Posterior vena cava (tissue), 2 donors: ENCODE results near the gene TAF6L. TPM values are rescaled to one million over a fixed set of nuclear protein-coding genes. Genes with fewer than 3 reads are reported as not detected.
"Not testable (repeated sequence)": the region's sequence is repeated elsewhere in the genome, so short reads cannot be mapped to it uniquely, and the experiment has no call there.

ENCODE experiments used
- DNase-seq: peaks from one replicate; pipeline ENCODE4 v3.0.0-alpha.2; 2020; ENCODE audit warnings: low spot score
- intact Hi-C, 2 donors: fragments of 100-400 bp; cut with DNase I; formaldehyde crosslinking; loops; one replicate each; pipeline versions ENCODE4 v1.14.1 to v1.14.2; 2022 to 2023
- total RNA-seq, 2 donors: library from RNA; stranded (reverse); fragmentation: NEBNext Ultra II Directional; extraction: Animal tissue kit (Norgen Biotek cat#: 25700); gene quantifications; one replicate each; pipeline ENCODE4 v1.2.1, GENCODE V29; 2021
- donor health status: DM: yes; HTN: yes; CAD: no.
- donor health status: DM: yes; HTN: yes; CAD: no.

The TAF6L gene
- total RNA-seq, 2 donors from 2014 or later = 11.3 to 12.9 TPM

DNA sequence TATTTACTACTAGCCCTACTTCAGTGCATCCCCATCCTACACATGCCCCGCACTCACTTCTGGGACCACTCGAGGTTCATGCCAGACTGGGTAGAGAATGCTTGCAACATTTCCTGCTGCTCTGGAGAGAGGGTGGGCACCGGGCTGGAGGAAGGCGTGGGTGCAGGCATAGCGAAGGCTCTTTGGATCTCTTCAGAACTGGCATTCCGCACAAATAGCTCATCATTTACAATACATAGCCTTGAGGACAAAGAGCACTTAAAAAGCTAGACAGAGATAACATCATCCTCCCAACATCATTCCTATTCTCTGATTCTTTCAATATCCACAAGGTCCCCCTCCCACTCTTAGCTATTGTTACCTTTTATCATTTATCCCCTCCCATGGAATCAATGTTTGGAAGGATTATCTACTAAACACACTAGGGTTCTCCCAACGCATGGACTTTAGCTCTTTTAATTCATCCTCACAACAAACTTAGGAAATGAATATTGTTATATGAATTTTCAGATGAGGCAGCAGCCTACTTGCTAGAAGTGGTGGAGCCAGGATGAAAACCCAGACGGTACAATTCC is 23.1 kb downstream of the TAF6L start:
- intact Hi-C loops = no loop called here
- DNase-seq = peak; percentile 31

DNA sequence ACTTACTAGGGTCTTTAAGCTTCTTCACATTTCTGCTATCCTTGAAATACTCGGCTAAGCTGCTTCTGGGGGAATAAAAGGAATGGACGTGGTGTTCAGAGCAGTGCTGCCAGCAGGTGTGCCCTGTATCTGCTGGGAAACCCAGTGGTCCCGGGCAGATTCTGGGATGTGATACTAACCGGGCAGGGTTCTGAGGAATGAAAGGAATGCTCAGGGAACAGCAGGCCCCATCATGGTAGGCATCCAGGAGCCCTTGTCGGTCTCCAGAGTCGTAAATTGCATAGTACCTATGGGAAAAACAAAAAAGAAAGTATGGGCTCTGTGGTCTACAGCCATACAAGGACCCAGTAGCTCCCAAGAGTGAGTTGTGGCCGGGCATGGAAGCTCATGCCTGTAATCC is 25.1 kb downstream of the TAF6L start:
- peak; percentile 17 for DNase-seq
- intact Hi-C loops = loop anchor here in 1 of 2 donors (5.0 kb wide), 1 partner anchor 834 kb away; no protein-coding TSS in a partner anchor

DNA sequence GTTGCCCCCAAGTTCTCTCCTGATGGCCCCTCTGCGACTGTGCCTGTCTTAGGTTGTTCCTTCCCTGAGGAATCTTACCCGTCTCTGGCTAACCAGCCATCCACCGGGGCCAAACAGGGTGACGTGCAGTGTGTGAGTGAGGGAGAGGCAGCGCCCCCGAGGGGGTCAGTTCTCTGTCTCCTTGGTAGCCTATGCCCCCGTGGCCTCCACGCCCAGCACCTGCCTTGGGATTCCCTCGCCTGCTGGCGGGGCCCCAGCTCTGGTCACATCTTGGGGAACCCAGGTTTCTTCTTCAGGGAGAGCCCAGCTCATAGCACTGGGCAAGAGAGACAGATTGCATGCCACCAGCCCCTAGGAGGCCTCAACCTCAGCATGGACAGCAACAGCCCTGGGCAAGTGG is 28.3 kb downstream of the TAF6L start:
- DNase-seq = peak; percentile 74
- intact Hi-C loops = loop anchor here in 1 of 2 donors (5.0 kb wide), 1 partner anchor 837 kb away; no protein-coding TSS in a partner anchor

DNA sequence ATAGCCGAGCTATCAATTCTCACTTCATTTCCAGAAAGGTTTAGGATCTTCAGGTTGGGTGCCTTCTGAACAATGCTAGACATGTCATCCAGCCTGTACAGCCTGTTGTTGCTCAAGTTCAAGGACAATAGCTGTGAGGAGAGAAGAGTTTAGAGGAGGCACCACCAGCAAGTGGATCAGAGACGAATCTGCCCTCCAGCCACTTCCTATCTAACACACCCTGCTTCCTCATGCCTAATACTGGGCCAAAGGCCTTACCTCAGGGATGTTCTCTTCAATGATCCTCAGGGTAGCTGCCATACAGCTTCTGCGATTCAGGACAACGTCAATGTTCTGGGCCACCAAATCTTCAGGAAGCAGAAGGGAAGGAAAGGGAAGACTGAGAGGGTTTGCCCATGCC is 29.9 kb downstream of the TAF6L start:
- intact Hi-C loops = no loop called here
- no peak for DNase-seq

DNA sequence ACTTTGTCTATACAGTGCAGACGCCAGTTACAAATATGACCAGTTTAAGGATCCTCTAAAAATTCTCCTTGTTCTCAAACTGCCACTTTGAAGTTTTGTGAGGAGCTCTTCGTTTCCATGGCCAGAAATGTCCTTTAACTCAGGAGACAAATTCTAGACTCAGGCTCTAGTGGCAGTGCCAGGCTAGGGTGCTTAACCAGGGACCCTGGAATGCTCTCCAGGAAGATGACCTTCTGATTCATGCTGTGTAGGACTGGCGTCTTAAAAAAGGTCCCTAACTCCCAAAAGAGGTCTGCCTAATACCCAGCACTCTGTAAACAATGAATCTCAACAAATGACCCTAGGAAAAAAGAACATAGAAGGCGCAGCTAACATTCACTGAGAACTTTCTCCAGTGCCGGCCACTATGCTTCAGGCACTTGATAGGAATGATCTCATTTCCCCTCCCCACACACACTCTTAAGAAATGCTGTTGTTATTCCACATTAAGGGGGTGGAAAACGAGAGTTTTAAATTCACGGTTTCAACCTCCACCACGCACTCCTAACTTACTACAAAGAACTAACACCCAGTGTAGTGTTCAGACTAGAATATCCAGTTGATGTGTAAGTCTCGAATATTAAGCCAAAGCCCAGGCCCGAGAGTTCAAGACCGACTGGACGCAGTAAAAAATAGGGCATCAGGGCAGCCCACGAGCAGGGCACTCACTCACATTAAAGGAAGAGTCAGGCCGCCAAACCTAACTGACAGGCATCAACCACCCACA is 33.3 kb downstream of the TAF6L start:
- DNase-seq = no peak
- intact Hi-C loops = no loop called here

DNA sequence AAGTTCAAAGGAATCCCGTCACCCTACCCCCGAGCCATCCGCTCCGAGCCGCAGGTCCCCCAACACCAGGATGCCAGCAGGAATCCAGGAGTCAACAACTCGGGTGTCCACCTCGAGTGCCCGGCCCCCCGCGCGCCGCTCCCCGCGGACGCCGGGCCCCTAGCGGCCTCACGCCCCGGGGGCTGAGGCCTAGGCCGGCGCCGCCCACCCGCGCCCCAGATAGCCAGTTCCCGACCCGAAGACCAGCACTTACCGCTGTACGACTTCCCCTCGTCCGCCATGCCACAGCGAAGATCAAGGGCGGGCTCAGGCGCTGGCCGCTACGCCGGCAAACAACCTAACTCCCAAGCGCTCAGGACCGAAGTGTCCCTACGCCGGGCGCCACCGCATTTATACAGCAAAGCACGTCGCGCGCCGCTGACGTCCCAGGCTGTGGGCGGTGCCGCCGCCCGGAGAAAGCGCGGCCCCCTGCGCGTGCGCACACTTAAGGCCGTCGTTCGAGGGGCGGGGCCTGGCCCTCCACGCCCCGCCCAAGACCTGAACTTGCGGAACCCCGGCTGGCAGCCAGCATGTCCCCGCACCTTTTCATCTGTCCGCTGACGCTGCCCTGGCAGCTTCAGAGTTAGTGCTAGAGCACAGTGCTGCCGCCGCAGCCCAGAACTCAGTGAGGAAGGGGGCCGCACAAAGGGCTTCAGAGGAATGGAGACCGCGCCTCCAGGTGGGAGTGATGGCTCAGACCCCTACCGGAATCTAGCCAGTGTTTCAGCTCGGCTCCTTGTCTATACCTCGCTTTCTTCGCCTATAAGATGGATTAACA is 34.1 kb downstream of the TAF6L start, which contains the start of gene NXF1:
TSS of gene NXF1 (minus strand) at position 365 of the 817 bp plus-strand sequence. CDS start at position 281, 84 bp downstream.
- DNase-seq = peak; percentile 99
- intact Hi-C loops = no loop called here

DNA sequence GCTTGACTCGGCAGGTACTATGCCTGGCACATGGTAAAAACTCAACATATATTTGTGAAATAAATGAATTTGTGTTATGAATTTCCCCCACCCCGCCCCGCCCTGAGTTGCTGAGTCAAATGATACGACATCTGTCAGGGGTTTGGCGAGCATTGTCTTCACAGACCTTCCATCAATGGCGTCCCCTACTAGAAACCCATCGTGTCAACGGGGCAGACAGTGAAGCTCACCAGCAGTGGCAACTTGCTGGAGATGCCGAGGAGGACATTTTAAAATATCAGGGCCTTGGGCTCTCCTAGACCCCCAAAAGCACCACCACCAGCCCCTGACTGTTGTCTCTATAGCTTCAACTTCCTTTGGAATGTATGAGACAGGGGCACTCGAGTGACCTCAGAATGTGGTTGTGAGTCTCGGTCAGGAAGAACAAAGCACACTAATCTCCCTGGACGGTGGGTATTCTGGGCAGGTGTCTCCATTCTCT is 34.8 kb downstream of the TAF6L start:
- DNase-seq = no peak
- intact Hi-C loops = no loop called here

DNA sequence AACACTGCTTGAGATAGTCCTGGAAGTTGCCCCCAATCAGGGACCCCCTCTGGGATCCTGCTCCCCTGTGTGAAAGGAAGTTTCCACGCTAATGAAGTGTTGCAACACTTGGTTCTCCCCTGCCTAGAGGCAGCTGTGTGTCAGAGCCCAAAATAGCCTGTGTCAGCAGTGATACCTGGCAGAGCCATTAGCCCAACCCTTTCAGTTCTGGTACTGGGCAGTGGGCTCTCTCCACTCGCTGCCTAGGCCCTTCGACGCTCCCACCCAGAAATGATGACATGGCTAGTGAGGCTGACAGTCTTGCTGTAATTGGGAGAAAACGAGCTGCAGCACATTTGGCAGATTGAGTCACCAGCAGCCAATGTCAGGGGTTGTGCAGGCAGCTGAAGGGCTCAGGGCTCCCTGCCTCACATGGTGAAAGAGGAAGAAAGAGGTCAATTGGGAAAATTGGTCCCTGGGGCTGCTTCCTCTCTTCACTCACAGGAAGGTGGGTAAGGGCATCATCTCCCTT is 35.5 kb downstream of the TAF6L start:
- DNase-seq = no peak
- intact Hi-C loops = no loop called here

DNA sequence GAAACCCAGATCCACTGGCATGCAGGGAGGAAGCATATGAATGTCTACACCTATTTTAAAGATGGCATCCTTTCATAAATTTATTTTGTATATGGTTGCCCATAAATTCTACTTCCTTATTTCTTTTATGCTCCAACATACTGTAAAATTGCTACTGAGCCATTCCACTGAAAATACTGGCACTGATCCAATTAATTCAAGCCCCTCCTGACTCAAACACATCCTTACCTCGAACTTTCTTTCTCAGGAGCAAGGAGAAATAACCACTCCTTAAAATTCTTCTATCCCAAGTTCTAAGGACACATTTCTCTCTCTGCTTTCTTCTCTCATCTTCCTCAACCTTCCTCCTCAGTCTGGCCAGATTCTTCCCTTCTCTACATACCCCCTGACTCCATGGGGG is 39.6 kb downstream of the TAF6L start:
- DNase-seq = no peak
- intact Hi-C loops = no loop called here

DNA sequence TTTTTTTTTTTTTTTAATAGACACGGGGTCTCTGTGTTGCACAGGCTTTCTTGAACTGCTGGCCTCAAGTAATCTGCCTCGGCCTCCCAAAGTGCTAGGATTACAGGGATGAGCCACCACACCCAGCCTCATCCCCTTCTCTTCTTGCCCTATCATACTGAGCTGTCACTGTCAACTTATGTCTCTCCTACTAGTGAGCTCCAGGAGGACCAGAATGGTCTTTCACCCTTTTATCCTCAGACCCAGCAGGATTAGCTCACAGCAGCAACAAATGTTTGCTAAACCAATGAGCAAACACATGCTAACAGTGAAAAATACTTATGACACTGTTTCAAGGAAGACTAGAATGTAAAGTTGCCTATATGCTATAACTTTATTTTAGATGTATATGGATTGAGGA is 40.5 kb downstream of the TAF6L start:
- DNase-seq = no peak
- intact Hi-C loops = no loop called here

DNA sequence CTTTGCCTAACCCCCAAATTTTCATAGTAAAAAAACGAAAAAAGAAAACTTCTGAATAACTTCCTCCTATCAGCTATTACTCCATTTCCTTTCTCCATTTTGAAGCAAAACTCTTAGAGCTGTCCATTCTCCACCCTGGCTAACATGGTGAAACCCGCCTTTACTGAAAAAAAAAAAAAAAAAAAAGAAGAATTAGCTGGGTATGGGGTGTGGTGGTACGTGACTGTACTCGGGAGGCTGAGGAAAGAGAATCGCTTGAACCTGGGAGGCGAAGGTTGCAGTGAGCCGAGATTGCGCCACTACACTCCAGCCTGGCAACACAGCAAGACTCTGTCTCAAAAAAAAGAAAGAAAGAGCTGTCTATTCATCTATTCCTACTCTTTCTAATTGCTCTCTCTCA is 45.4 kb downstream of the TAF6L start:
- DNase-seq = peak; percentile 35
- intact Hi-C loops = no loop called here

DNA sequence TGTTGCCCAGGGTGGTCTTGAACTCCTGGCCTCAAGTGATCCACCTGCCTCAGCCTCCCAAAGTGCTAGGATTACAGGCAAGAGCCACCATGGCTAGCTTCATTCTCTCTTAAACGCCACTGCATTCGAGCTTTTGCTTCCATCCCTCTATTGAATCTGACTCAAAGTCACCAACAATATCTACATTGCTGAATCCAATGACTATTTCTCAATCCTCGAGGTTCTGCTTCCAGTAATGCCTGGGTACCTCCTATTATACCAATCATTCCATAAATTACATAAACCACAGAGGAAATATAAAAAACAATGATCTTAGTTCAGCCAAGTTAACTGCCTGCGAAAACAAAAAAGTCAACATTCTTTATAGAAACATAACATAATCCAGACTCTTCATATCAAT is 45.9 kb downstream of the TAF6L start:
- DNase-seq = no peak
- intact Hi-C loops = no loop called here

DNA sequence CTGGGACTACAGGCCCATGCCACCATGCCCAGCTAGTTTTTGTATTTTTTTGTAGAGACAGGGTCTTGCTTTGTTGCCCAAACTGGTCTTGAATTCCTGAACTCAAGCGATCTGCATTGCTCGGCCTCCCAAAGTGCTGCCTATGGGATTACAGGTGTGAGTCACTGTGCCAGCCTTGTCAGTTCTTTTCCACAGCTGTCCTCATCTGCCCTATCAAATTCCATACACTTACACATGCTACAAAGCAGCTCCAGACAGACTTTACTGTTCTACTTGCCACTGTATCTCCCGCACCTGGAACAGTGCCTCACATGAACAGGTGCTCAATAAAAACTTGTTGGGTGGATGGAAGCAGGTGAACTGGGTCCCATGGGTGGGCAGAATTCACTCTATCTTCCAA is 52.5 kb downstream of the TAF6L start:
- peak; percentile 22 for DNase-seq
- intact Hi-C loops = no loop called here

DNA sequence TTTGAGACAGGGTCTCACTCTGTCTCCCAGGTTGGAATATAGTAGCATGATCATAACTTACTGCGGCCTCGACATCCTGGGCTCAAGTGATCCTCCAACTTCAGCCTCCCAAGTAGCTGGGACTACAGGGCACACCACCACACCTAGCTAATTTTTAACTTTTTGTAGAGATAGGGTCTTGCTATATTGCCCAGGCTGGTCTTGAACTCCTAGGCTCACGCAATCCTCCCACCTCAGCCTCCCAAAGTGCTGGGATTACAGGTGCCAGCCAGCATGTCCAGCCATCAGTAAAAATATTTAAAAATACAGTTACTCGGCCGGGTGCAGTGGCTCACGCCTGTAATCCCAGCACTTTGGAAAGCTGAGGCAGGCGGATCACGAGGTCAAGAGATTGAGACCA is 56.9 kb downstream of the TAF6L start:
- intact Hi-C loops = not testable (repeated sequence)
- DNase-seq = peak; percentile 23

DNA sequence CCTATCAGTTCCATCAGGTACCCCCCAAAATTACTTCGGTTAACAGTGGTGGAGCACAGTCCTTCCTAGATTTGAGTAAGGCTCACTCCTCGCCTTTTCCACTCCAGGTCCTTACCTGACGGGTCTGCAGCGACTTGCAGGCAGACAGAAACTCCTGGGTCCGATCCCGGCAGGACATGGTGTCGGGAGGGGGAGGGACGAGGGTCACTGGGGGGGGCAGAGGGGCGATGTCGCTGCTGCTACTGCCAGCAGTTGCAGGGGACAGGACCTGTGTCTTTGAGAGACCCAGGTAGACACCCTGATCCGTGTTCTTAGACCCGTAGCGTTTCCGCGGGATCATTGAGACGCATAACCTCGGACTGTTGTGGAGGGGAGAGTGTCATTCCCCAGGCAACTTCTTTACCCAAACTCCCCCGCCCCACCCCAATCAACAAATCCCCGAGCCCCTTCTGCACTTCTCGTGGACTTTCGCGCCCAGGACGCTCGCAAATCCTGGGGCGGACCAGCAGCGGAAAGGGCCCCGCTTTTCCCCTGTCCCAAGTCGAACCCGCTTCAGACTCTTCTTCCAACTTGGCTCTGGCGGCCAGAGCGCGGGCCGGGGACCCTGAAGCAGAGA is 59.8 kb downstream of the TAF6L start:
- DNase-seq = no peak
- intact Hi-C loops = loop anchor here in 1 of 2 donors (10.0 kb wide), 1 partner anchor 46 kb away; the partner anchor contains the start of gene TMEM179B

DNA sequence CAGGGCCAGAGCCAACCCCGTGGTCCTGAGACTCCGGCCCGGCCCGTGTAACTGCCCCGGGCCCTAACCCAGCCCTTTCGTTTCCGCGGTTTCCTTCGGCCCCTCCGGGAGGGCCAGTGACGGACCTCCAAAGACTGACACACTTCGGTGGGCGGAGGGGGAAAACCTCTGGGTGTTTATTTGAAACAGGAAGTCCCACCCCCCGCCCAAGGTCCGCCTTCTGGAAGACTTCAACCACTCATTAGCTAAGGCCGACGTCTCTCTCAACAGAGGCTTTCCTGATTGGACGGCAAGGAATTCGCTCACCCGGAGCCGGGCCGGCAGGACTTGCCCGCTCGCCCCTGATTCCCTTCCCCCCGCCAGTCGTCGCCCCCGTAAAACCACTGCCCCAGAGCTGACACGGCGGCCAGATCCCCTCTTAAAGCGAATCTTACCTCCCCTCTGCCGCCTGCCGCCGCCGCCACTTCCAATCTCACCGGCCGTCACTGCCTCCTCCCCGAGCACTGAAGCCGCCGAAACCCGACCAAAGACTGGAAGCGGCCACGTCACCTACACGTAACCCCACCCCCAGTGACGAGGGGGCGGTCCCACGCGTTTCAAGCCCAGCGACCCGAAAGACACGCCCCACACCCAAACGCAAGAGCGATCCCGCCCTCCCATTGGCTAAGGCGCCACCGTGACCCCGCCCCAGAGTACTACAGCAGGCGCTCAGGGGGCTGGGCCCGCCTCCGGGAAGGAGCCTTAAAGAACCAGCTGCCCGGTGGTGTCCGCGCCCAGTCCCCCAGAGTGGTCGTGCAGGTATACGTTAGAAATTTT is 60.5 kb downstream of the TAF6L start, which contains the start of gene STX5:
TSS of gene STX5 (minus strand) at position 532 of the 816 bp plus-strand sequence. CDS start 808 bp downstream, outside the sequence.
- intact Hi-C loops = loop anchor here in 1 of 2 donors (10.0 kb wide), 1 partner anchor 47 kb away; the partner anchor contains the start of gene TMEM179B

DNA sequence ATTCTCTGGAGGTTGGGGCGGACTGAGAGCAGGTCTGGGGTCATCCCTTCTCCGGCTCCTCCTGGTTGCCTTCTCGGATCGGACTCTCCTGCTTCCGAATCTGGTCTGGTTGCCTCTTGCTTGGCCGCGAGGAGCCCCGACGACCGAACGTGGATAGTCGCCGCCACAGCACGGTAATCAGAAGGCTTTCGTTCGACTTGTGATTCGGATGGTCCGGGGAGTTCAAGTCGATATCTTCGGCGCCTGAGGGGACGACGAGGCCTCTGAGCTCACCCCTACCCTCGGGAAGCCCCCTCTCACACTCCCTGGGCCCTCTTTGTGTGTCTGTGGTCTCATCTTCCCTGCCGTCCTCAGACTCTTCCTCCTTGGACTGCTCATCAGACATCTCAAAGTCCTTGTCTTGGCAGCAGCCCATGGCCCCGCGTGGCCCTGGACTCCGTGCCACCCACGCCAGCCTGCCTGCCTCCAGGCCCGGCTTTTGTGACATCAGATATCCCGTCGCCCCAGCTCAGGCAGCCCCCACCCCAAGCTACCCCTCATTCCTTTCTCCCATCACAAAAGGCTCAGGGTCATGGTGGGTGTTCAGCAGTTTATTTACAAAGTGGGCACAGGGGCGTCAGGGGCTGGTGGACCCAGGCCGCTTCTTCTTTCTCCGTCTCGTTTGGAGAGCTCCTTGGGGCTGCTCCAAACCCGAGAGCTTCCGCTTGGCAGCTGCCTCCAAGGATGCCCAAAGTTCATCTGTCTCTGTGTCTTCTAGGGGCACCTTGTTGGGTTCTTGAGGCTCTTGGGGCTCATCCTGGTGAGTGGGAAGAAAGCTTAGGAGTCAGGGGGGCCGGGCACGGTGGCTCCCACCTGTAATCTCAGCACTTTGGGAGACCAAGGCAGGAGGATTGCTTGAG is 61.4 kb downstream of the TAF6L start, which contains the start of gene TEX54:
TSS of gene TEX54 (minus strand) at position 506 of the 899 bp plus-strand sequence.
- intact Hi-C loops = loop anchor here in 1 of 2 donors (10.0 kb wide), 1 partner anchor 48 kb away; the partner anchor contains the start of gene TMEM179B
- DNase-seq = peak; percentile 87

More for the DNA sequence above, 60.5 kb downstream of the TAF6L start, which contains the start of gene STX5:
- peak; percentile 100 for DNase-seq
